Measurements from ENCODE around the gene CCNQ. TPM values are rescaled to one million over a fixed set of nuclear protein-coding genes. Genes with fewer than 3 reads are reported as not detected.
"Not testable (repeated sequence)": the region's sequence is repeated elsewhere in the genome, so short reads cannot be mapped to it uniquely, and the experiment has no call there.

The CCNQ gene
- polyA plus RNA-seq, 6 donors from 2014 or later: 31.9 to 88.0 (median 69.7) TPM

DNA sequence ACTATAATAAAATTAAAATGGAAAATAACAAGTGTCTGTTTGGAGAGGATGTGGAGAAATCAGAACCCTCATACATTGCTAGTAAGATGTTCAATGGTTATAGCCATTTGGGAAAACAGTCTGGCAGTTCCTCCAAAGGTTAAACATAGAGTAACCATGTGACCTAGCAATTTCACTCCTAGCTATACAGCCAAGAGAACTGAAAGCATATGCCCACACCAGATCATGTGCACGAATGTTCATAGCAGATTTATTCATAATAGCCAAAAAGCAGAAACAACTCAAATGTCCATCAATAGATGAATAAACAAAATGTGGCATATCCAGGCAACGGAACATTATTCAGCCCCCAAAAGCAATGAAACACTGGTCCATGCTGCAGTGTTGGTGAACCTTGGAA, 9.4 kb upstream of the CCNQ start:
- H3K36me3 Mint-ChIP-seq: no peaks in the 10 kb centered on the region
- peak overlapping the region in 1 of 8 donors; percentile 85 for H3K4me3 Mint-ChIP-seq
- no peak overlapping the region for H3K27ac Mint-ChIP-seq
- no peaks in the 10 kb centered on the region for H3K27me3 Mint-ChIP-seq
- peaks cover 3 to 11% (median 8%) of the 10 kb centered on the region in 3 donors for H3K4me1 Mint-ChIP-seq
- peaks cover 0 to 3% (median 0%) of the 10 kb centered on the region in 7 donors for H3K9me3 Mint-ChIP-seq
- ATAC-seq (ENCODE audit: low read depth in 2 of 2): no peak
- DNase-seq: no peak

DNA sequence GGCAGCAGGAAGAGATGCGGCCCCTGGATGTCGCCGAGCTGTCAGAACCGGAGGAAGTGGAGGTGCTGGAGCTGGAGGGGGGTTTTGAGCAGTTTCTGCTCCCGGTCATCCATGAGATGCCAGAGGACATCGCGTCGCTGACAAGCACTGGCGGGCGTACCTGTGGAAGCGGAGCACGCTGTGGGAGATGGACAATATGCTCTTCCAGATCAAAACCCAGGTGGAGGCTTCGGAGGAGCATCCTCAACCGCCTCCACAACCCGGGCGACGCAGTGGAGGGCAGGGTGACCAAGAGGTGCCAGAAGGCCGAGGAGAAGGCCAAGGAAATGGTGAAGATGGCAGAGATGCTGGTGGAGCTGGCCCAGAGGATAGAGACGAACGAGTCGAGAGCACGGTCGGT, 7.6 kb upstream of the CCNQ start:
- no peak for DNase-seq
- ATAC-seq (ENCODE audit: low read depth in 2 of 2): no peak
- Mint-ChIP-seq H3K27me3 (no peaks in the 10 kb centered on the region), H3K36me3 (no peaks in the 10 kb centered on the region), H3K27ac (no peak overlapping the region), H3K9me3 (no peaks in the 10 kb centered on the region), H3K4me3 (no peak overlapping the region), H3K4me1 (peaks cover 3 to 11% (median 8%) of the 10 kb centered on the region in 3 donors)

- H3K4me3 Mint-ChIP-seq: not testable (repeated sequence)
These were observed 5.9 kb upstream of the CCNQ start for GRCh38 chrX:153604666-153605380.

DNA sequence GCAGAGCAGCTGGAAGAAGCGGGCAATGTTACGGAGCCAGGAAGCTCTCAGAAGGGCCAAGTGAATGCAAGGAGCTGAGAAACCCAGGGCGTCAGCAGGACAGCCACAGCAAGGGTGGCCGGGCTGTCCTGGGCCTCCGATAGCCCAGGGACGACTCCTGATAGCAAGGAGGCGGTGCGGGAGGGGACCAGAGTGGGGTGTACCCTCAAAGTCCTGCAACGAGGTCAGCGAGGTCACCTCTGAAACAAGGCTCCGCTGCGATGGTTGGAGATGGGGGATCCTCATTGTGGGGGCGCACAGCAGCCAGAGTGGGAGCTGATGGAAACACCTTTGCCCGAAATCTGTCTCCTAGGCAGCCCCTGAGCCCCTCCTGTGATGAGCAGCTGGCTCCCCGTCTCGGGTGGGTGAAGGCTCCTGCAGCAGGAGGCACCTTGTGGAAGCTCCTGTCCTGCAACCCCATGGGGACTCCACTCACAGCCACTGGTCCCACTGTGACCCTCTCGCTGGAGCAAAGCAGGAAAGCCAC, 4.3 kb upstream of the CCNQ start:
- Mint-ChIP-seq H3K27me3 (no peaks in the 10 kb centered on the region), H3K9me3 (no peaks in the 10 kb centered on the region), H3K27ac (no peak overlapping the region)

More at GRCh38 chrX:153604666-153605380, 5.9 kb upstream of the CCNQ start:
- H3K4me1 Mint-ChIP-seq: peaks cover 13 to 16% (median 13%) of the 10 kb centered on the region in 3 donors
- not testable (repeated sequence) for H3K36me3 Mint-ChIP-seq; H3K27me3 Mint-ChIP-seq; H3K9me3 Mint-ChIP-seq; ATAC-seq (ENCODE audit: low read depth in 2 of 2); DNase-seq
- peak overlapping the region in 1 of 6 donors; percentile 54 for H3K27ac Mint-ChIP-seq

GRCh38 chrX:153602601-153603000, 3.7 kb upstream of the CCNQ start:
- peaks cover 9 to 19% (median 14%) of the 10 kb centered on the region in 3 donors for H3K4me1 Mint-ChIP-seq
- H3K27me3 Mint-ChIP-seq: no peaks in the 10 kb centered on the region
- peak overlapping the region in 1 of 6 donors; percentile 18 for H3K27ac Mint-ChIP-seq
- no peak for DNase-seq
- H3K9me3 Mint-ChIP-seq: no peaks in the 10 kb centered on the region
- no peak overlapping the region for H3K4me3 Mint-ChIP-seq
- no peak for ATAC-seq (ENCODE audit: low read depth in 2 of 2)
- no peaks in the 10 kb centered on the region for H3K36me3 Mint-ChIP-seq

More for the DNA sequence above, 4.3 kb upstream of the CCNQ start:
- no peaks in the 10 kb centered on the region for H3K36me3 Mint-ChIP-seq
- H3K4me3 Mint-ChIP-seq: no peak overlapping the region
- ATAC-seq (ENCODE audit: low read depth in 2 of 2) (no peak), DNase-seq (no peak)
- H3K4me1 Mint-ChIP-seq: peaks cover 9 to 13% (median 9%) of the 10 kb centered on the region in 3 donors

DNA sequence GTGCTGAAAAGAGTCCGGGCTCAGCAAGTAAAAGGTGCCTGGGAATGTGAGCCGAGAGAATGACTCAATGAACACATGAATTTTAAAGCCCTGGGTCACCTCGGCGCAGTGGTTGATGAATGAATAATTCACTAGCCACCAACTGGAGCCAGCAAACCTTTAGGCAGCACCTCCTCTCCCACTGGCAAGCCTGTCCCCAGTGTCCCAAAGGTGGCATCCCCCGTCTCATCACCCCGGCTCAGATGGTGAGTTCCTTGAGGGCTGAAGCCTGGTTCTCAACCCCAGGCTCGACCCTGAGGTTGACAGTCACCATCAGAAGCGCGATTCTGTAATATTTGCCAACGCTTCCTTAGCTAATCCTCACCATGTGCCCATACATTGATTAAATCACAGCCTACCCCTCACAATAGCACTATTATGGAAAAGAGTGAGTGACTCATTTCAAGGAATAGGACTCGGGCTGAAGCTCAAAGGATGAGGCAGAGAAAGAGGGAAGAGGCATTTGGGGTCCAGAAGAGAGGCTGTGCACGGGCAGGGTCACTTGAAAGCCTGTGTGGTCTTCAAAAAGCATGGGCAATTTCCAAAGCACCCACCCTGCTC, 2.7 kb upstream of the CCNQ start:
- Mint-ChIP-seq H3K27ac (peak overlapping the region in 2 of 6 donors; percentile 39 to 78), H3K4me3 (peak overlapping the region in 1 of 8 donors; percentile 68), H3K4me1 (peaks cover 19 to 28% (median 22%) of the 10 kb centered on the region in 3 donors), H3K36me3 (no peaks in the 10 kb centered on the region), H3K9me3 (peaks cover 0 to 4% (median 0%) of the 10 kb centered on the region in 7 donors), H3K27me3 (no peaks in the 10 kb centered on the region)
- ATAC-seq (ENCODE audit: low read depth in 2 of 2) (no peak), DNase-seq (no peak)

GRCh38 chrX:153600921-153601320, 2.0 kb upstream of the CCNQ start:
- H3K36me3 Mint-ChIP-seq: no peaks in the 10 kb centered on the region
- DNase-seq: no peak
- peaks cover 26 to 35% (median 28%) of the 10 kb centered on the region in 3 donors for H3K4me1 Mint-ChIP-seq
- no peak overlapping the region for H3K27ac Mint-ChIP-seq
- no peaks in the 10 kb centered on the region for H3K27me3 Mint-ChIP-seq
- H3K9me3 Mint-ChIP-seq: peaks cover 0 to 4% (median 0%) of the 10 kb centered on the region in 7 donors
- H3K4me3 Mint-ChIP-seq: peak overlapping the region in 6 of 8 donors; percentile 53 to 97 (median 82)
- ATAC-seq (ENCODE audit: low read depth in 2 of 2): no peak

GRCh38 chrX:153600032-153600373, 1.1 kb upstream of the CCNQ start:
- ATAC-seq (ENCODE audit: low read depth in 2 of 2) (no peak), DNase-seq (no peak)
- H3K4me3 Mint-ChIP-seq: peak overlapping the region; percentile 84 to 97 (median 87)
- H3K27me3 Mint-ChIP-seq: no peaks in the 10 kb centered on the region
- H3K27ac Mint-ChIP-seq: peak overlapping the region in 5 of 6 donors; percentile 42 to 92 (median 80)
- H3K36me3 Mint-ChIP-seq: no peaks in the 10 kb centered on the region
- peaks cover 32 to 43% (median 34%) of the 10 kb centered on the region in 3 donors for H3K4me1 Mint-ChIP-seq
- peaks cover 0 to 4% (median 0%) of the 10 kb centered on the region in 7 donors for H3K9me3 Mint-ChIP-seq

- peak; percentile 72 to 79 for ATAC-seq (ENCODE audit: low read depth in 2 of 2)
- Mint-ChIP-seq H3K9me3 (peaks cover 0 to 4% (median 0%) of the 10 kb centered on the region in 7 donors), H3K4me1 (peaks cover 32 to 43% (median 34%) of the 10 kb centered on the region in 3 donors), H3K4me3 (peak overlapping the region; percentile 84 to 97 (median 87)), H3K36me3 (no peaks in the 10 kb centered on the region), H3K27me3 (no peaks in the 10 kb centered on the region), H3K27ac (peak overlapping the region in 4 of 6 donors; percentile 37 to 80 (median 56))
- peak; percentile 84 for DNase-seq
These were observed 473 bp upstream of the CCNQ start for GRCh38 chrX:153599192-153600031.

DNA sequence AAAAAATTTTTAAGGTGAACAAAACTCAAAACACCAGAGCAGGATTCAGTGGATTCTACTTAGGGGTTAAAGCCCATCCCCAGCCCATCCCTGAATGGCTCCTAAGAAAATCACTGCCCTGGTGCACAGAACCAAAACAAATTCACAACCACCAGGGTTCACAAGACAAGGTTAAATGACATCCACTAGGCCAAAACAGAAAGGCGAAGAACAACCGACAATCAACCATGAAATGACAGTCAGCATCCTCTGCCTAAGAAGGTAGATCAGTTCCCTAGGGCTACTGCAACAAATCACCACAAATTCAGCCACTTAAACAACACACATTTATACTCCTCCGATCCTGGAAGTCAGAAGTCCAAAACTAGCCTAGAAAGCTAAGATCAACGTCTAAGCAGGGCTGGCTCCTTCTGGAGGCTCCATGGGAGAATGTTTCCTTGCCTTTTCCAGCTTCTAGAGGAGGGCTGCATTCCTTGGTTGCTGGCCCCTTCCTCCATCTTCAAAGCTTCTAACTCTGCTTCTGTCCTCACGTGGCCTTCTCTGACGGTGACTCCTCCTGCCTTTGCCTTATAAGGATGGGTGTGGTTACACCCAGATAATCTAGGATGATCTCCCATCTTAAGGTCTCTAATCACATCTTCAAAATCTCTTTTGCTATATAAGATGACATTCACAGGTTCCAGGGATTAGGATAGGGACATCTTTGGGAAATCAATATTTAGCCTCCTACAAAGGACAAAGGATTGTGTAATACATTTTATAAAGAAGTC, 1.8 kb downstream of the CCNQ start:
- Mint-ChIP-seq H3K9me3 (peaks cover 0 to 4% (median 0%) of the 10 kb centered on the region in 7 donors), H3K27ac (peak overlapping the region in 5 of 6 donors; percentile 65 to 91 (median 84)), H3K36me3 (no peaks in the 10 kb centered on the region), H3K4me3 (peak overlapping the region; percentile 86 to 94 (median 90)), H3K4me1 (peaks cover 32 to 47% (median 34%) of the 10 kb centered on the region in 3 donors), H3K27me3 (no peaks in the 10 kb centered on the region)
- DNase-seq: no peak
- ATAC-seq (ENCODE audit: low read depth in 2 of 2): peak; percentile 34 to 46

GRCh38 chrX:153595859-153596857, 2.8 kb downstream of the CCNQ start:
- no peak for DNase-seq
- H3K27ac Mint-ChIP-seq: peak overlapping the region; percentile 35 to 89 (median 74)
- H3K4me1 Mint-ChIP-seq: peaks cover 39 to 57% (median 40%) of the 10 kb centered on the region in 3 donors
- peak overlapping the region; percentile 35 to 94 (median 88) for H3K4me3 Mint-ChIP-seq
- no peaks in the 10 kb centered on the region for H3K36me3 Mint-ChIP-seq
- H3K9me3 Mint-ChIP-seq: peaks cover 0 to 4% (median 0%) of the 10 kb centered on the region in 7 donors
- peak in 1 of 2 donors; percentile 25 for ATAC-seq (ENCODE audit: low read depth in 2 of 2)
- no peaks in the 10 kb centered on the region for H3K27me3 Mint-ChIP-seq

All from naive B cell (primary cell).